ENCODE results near the gene PLA2G2F.

PLA2G2F gene

DNA sequence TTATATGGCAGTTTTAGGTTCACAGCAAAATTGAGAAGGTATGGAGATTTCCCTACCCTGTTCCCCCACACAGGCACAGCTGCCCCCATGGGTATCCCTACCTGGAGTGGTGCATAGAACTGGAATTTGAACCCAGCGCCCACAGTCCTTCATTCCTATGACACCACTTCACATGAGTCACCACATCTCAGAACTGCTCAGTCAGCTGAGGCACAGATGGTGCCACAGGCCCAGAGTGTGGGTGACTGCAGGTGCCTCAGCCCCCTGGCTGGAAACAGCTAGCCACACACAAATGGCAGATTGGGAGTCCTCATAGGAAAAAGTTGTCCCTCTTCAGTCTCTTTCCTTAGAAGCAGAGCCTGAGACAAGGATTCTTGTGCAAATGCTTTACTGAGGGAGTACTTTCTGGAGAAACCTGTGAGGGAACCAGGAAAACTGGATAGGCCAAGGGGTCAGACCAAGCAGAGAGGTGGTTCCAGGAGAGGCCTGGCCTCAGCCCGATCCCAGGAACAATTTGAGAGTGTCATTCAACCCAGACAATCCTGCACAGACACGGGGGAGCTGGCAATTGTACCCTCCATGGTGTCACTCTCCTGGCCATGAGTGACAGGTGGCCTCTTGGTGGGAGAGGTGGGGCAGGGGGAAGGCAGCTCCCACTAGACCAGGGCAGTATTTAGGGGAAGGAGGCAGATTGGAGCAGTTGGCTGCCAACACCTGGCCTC, 26.7 kb upstream of the PLA2G2F start:
- TF ChIP-seq, protein P1, sequence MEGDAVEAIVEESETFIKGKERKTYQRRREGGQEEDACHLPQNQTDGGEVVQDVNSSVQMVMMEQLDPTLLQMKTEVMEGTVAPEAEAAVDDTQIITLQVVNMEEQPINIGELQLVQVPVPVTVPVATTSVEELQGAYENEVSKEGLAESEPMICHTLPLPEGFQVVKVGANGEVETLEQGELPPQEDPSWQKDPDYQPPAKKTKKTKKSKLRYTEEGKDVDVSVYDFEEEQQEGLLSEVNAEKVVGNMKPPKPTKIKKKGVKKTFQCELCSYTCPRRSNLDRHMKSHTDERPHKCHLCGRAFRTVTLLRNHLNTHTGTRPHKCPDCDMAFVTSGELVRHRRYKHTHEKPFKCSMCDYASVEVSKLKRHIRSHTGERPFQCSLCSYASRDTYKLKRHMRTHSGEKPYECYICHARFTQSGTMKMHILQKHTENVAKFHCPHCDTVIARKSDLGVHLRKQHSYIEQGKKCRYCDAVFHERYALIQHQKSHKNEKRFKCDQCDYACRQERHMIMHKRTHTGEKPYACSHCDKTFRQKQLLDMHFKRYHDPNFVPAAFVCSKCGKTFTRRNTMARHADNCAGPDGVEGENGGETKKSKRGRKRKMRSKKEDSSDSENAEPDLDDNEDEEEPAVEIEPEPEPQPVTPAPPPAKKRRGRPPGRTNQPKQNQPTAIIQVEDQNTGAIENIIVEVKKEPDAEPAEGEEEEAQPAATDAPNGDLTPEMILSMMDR (IDR thresholded peaks at IDR 0.05; ENCODE audit: low read depth, low read length, missing control alignments): no peak
- H3K4me3 ChIP-seq (ENCODE audit: low read depth, low read length): no peak overlapping the region
- in situ Hi-C loops (cut with HindIII; ENCODE audit: low sequenced_read_pairs): loop anchor here (5.0 kb wide), 1 partner anchor 45 kb away; no protein-coding TSS in a partner anchor
- DNase-seq (ENCODE audit: low read depth): no peak

DNA sequence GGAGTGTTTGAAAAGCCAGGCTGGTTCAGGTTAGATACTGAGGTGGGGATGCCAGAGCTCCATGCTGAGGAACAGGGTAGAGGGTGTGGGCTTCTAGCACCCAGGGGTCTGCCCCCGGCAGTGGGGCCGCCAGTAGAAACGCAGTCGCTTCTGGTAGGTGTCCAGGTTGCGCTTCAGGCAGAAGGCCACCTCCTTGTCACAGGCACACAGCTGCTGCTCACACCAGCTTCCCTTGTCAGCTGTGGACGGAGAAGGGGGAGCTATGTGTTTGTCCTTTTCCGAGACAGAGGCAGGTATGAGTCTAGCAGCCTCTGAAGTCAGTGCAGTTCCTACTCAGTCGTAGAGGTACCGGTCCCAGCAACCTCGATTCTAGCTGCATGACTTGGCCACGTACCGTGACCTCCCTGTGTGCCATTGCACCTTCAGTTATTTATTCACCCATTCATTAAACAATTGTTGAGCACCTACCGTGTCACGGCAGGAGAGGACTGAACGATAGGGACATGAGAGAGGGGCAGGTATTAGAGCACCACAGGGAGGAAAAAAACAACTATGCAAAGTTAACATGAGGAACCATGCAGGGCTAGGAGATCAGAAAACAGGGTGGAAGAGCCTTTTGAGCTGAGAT, 25.0 kb upstream of the PLA2G2F start:
- TF ChIP-seq, protein P1 (IDR thresholded peaks at IDR 0.05; ENCODE audit: low read depth, low read length, missing control alignments): no peak
- in situ Hi-C loops (cut with HindIII; ENCODE audit: low sequenced_read_pairs): loop anchor here (5.0 kb wide), 1 partner anchor 43 kb away; no protein-coding TSS in a partner anchor
- H3K4me3 ChIP-seq (ENCODE audit: low read depth, low read length): no peak overlapping the region
- no peak for DNase-seq (ENCODE audit: low read depth)

DNA sequence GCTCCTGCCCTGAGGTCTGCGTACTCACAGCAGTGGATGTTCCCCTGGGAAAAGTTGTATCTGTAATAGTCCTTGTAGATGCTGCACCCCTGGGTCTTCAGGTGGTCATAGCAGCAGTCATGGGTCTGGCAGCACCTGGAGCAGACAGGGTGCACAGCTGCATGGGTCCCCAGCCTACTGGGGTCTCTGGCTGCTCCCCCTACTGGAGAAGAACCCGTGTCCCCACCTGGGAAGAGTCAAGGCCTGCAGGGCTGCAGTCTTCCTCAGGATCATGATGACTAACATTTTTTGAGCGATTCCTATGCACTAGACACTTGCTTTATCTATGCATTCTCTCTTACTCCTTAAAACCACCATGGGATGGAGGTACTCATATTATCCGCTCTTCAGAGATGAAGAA, 23.6 kb upstream of the PLA2G2F start:
- TF ChIP-seq, protein P1 (IDR thresholded peaks at IDR 0.05; ENCODE audit: low read depth, low read length, missing control alignments): no peak
- H3K4me3 ChIP-seq (ENCODE audit: low read depth, low read length): no peak overlapping the region
- DNase-seq (ENCODE audit: low read depth): no peak
- in situ Hi-C loops (cut with HindIII; ENCODE audit: low sequenced_read_pairs): no loop called here

DNA sequence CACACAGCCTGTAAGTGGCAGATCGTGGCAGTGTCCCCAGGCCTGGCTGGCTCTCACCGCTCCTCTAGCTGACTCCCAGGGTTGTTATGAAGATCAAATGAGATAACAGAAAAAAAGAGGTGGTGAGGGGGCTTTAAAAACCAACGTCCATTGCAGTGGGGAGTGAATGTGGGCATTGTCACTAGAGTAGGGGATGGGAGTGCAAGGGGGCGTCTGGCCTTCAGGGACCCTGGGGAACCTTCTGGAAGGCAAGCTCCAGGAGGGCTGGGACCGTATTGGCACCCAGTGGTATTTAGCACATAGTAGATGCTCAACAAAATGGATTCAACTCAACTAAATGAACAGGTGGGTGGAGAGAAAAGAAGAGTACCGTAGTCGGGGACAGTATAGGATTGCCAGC, 23.2 kb upstream of the PLA2G2F start:
- DNase-seq (ENCODE audit: low read depth): no peak
- in situ Hi-C loops (cut with HindIII; ENCODE audit: low sequenced_read_pairs): no loop called here
- H3K4me3 ChIP-seq (ENCODE audit: low read depth, low read length): no peak overlapping the region
- TF ChIP-seq, protein P1 (IDR thresholded peaks at IDR 0.05; ENCODE audit: low read depth, low read length, missing control alignments): no peak

DNA sequence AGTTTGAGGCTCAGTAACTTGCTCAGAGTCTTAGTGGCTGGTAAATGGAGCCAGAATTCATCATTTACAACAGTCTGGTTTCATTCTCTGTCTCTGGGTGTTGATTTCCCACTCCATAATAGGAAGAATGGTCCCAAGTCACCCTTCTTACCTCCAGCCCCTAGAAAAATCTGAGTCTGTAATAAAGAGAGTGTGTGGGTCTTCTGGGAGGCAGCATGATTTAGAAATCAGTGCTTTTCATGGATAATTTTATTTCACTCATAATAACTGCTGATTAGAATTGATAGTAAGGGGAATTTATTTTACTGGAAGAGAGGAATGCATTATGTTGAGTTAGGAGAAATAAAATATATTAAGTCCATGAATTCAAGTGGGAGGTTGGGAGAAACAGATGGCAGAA, 21.9 kb upstream of the PLA2G2F start:
- TF ChIP-seq, protein P1 (IDR thresholded peaks at IDR 0.05; ENCODE audit: low read depth, low read length, missing control alignments): no peak
- H3K4me3 ChIP-seq (ENCODE audit: low read depth, low read length): no peak overlapping the region
- DNase-seq (ENCODE audit: low read depth): no peak
- in situ Hi-C loops (cut with HindIII; ENCODE audit: low sequenced_read_pairs): no loop called here

DNA sequence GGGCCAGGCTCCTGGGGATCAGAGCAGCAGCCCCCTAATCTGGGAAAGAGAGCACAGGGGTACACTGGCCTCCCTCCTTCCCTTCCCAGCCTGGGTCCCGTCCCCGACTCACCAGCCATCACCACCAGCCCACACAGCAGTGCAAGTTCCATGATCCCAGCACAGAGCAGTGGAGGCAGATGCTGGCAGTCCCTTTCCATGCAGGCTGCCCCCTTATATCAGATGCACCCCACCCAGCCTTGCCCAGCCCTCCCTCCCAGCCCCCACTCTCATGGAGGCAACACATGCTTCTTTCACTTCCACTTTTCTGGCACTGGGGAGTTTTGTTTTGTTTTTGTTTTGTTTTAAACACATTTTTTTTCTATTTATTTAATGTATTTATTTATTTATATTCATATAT, 19.8 kb upstream of the PLA2G2F start, which contains the start of gene PLA2G2D:
Gene PLA2G2D (minus strand): TSS at position 190 of the 400 bp plus-strand sequence. CDS start 38 bp downstream, at position 152.
- TF ChIP-seq, protein P1 (IDR thresholded peaks at IDR 0.05; ENCODE audit: low read depth, low read length, missing control alignments): no peak
- in situ Hi-C loops (cut with HindIII; ENCODE audit: low sequenced_read_pairs): no loop called here
- DNase-seq (ENCODE audit: low read depth): no peak
- H3K4me3 ChIP-seq (ENCODE audit: low read depth, low read length): no peak within 1 kb of the TSS
